Esophagus (tissue), 2 donors: ENCODE results near the gene ARVCF. TPM values are rescaled to one million over a fixed set of nuclear protein-coding genes. Genes with fewer than 3 reads are reported as not detected.

ENCODE experiments used
- H3K27ac ChIP-seq, 2 donors: one replicate each; pipeline ENCODE4 v1.5.1; 2013; ENCODE audit warnings: low read depth in 2 of 2, mild to moderate bottlenecking in 2 of 2, inconsistent platforms in 1 of 2, low read length in 1 of 2, moderate library complexity in 1 of 2
- H3K27me3 ChIP-seq, 2 donors: one replicate each; pipeline ENCODE4 v1.6.1; 2013; ENCODE audit warnings: low read length in 2 of 2, control low read depth in 1 of 2, mild to moderate bottlenecking in 1 of 2; ENCODE audit not compliant: insufficient read depth in 2 of 2, control insufficient read depth in 1 of 2
- H3K36me3 ChIP-seq, 2 donors: one replicate each; pipeline ENCODE4 v1.6.1; 2013; ENCODE audit warnings: low read length in 1 of 2; ENCODE audit not compliant: control insufficient read depth in 2 of 2, insufficient read depth in 2 of 2
- H3K4me1 ChIP-seq, 2 donors: one replicate each; pipeline ENCODE4 v1.6.1; 2013; ENCODE audit warnings: low read length in 1 of 2; ENCODE audit not compliant: control insufficient read depth in 2 of 2, insufficient read depth in 2 of 2
- H3K4me3 ChIP-seq, 2 donors: one replicate each; pipeline ENCODE4 v1.5.1; 2013; ENCODE audit warnings: low read length in 2 of 2, mild to moderate bottlenecking in 2 of 2, low read depth in 1 of 2, moderate library complexity in 1 of 2
- H3K9me3 ChIP-seq, 2 donors: one replicate each; pipeline ENCODE4 v1.6.1; 2013; ENCODE audit warnings: mild to moderate bottlenecking in 2 of 2, low read depth in 1 of 2, low read length in 1 of 2, moderate library complexity in 1 of 2; ENCODE audit not compliant: control insufficient read depth in 2 of 2, insufficient read depth in 1 of 2
- WGBS, 2 donors: extraction: QIAGEN DNeasy Blood & Tissue Kit; methylation state at CpG; one replicate each; pipeline ENCODE4 v1.1.7; 2013; 5-methylcytosine and 5-hydroxymethylcytosine counted together
- polyA plus RNA-seq, 2 donors: library from polyadenylated mRNA; stranded (reverse); fragments of 200-250 nt; gene quantifications; one replicate each; pipeline ENCODE4 v1.2.3, GENCODE V29; 2013
- donor health status: healthy with polysubstance abuse.
- donor health status: Bipolar disorder and iron deficiency.

ARVCF gene
- polyA plus RNA-seq, 2 donors = 3.4 to 5.5 TPM

GRCh38 chr22:19995611-19996339, 20.8 kb downstream of the ARVCF start:
- 62 to 64% methylated on average over 18 of the region's 18 CpGs for WGBS, 2 donors

GRCh38 chr22:19994851-19995610, 21.6 kb downstream of the ARVCF start:
- peak overlapping the region in 1 of 2 donors; percentile 23 for H3K27ac ChIP-seq
- H3K36me3 ChIP-seq = no peaks in the 10 kb centered on the region
- H3K4me1 ChIP-seq = peaks cover 0 to 2% of the 10 kb centered on the region in 2 donors
- no peaks in the 10 kb centered on the region for H3K9me3 ChIP-seq
- no peak overlapping the region for H3K4me3 ChIP-seq
- WGBS, 2 donors = 75 to 76% methylated on average over 12 of the region's 12 CpGs
- no peaks in the 10 kb centered on the region for H3K27me3 ChIP-seq

More at GRCh38 chr22:19995611-19996339, 20.8 kb downstream of the ARVCF start:
- Histone ChIP-seq H3K27ac (no peak overlapping the region), H3K4me1 (peaks cover 0 to 2% of the 10 kb centered on the region in 2 donors), H3K36me3 (no peaks in the 10 kb centered on the region), H3K27me3 (no peaks in the 10 kb centered on the region), H3K4me3 (no peak overlapping the region), H3K9me3 (no peaks in the 10 kb centered on the region)

- H3K27me3 ChIP-seq = no peaks in the 10 kb centered on the region
- peaks cover 0 to 2% of the 10 kb centered on the region in 2 donors for H3K4me1 ChIP-seq
- 95 to 96% methylated on average over 7 of the region's 7 CpGs for WGBS, 2 donors
- H3K9me3 ChIP-seq = no peaks in the 10 kb centered on the region
- H3K4me3 ChIP-seq = no peak overlapping the region
- no peak overlapping the region for H3K27ac ChIP-seq
- no peaks in the 10 kb centered on the region for H3K36me3 ChIP-seq
These were observed 22.7 kb downstream of the ARVCF start for GRCh38 chr22:19993926-19994325.

GRCh38 chr22:19992921-19993355, 23.7 kb downstream of the ARVCF start:
- Histone ChIP-seq H3K4me3 (no peak overlapping the region), H3K9me3 (no peaks in the 10 kb centered on the region), H3K36me3 (no peaks in the 10 kb centered on the region), H3K27me3 (no peaks in the 10 kb centered on the region), H3K4me1 (peaks cover 0 to 5% of the 10 kb centered on the region in 2 donors), H3K27ac (no peak overlapping the region)
- WGBS, 2 donors = 81% methylated on average over 6 of the region's 6 CpGs

GRCh38 chr22:19992481-19992911, 24.1 kb downstream of the ARVCF start:
- Histone ChIP-seq H3K9me3 (no peaks in the 10 kb centered on the region), H3K4me3 (no peak overlapping the region), H3K36me3 (no peaks in the 10 kb centered on the region), H3K4me1 (peaks cover 0 to 5% of the 10 kb centered on the region in 2 donors), H3K27me3 (no peaks in the 10 kb centered on the region), H3K27ac (no peak overlapping the region)
- WGBS, 2 donors = 83 to 88% methylated on average over 7 of the region's 7 CpGs

GRCh38 chr22:19991645-19992451, 24.8 kb downstream of the ARVCF start:
- H3K9me3 ChIP-seq = no peaks in the 10 kb centered on the region
- peaks cover 1 to 8% of the 10 kb centered on the region in 2 donors for H3K4me1 ChIP-seq
- no peaks in the 10 kb centered on the region for H3K36me3 ChIP-seq
- H3K4me3 ChIP-seq = no peak overlapping the region
- H3K27ac ChIP-seq = no peak overlapping the region
- H3K27me3 ChIP-seq = no peaks in the 10 kb centered on the region
- 79 to 81% methylated on average over 23 of the region's 23 CpGs for WGBS, 2 donors

GRCh38 chr22:19991395-19991644, 25.3 kb downstream of the ARVCF start:
- Histone ChIP-seq H3K27me3 (no peaks in the 10 kb centered on the region), H3K9me3 (no peaks in the 10 kb centered on the region), H3K4me1 (peaks cover 5 to 12% of the 10 kb centered on the region in 2 donors), H3K36me3 (no peaks in the 10 kb centered on the region), H3K27ac (no peak overlapping the region), H3K4me3 (no peak overlapping the region)

- H3K9me3 ChIP-seq = no peaks in the 10 kb centered on the region
- H3K4me1 ChIP-seq = peaks cover 5 to 18% of the 10 kb centered on the region in 2 donors
- WGBS, 2 donors = 93% methylated on average over 20 of the region's 20 CpGs
- no peaks in the 10 kb centered on the region for H3K27me3 ChIP-seq
- H3K36me3 ChIP-seq = no peaks in the 10 kb centered on the region
- no peak overlapping the region for H3K4me3 ChIP-seq
- H3K27ac ChIP-seq = no peak overlapping the region
These were observed 25.8 kb downstream of the ARVCF start for GRCh38 chr22:19990609-19991394.

GRCh38 chr22:19990188-19990587, 26.4 kb downstream of the ARVCF start:
- Histone ChIP-seq H3K4me3 (no peak overlapping the region), H3K27ac (no peak overlapping the region), H3K4me1 (peaks cover 5 to 23% of the 10 kb centered on the region in 2 donors)

More at GRCh38 chr22:19990188-19990587, 26.4 kb downstream of the ARVCF start:
- 53 to 88% methylated on average over 2 of the region's 2 CpGs for WGBS, 2 donors
- H3K9me3 ChIP-seq = no peaks in the 10 kb centered on the region
- no peaks in the 10 kb centered on the region for H3K27me3 ChIP-seq
- H3K36me3 ChIP-seq = no peaks in the 10 kb centered on the region
